ENCODE results near the gene ACVRL1.
A peak's percentile ranks its signal among the peaks of the same experiment; 100 is the strongest.

The ACVRL1 gene

DNA sequence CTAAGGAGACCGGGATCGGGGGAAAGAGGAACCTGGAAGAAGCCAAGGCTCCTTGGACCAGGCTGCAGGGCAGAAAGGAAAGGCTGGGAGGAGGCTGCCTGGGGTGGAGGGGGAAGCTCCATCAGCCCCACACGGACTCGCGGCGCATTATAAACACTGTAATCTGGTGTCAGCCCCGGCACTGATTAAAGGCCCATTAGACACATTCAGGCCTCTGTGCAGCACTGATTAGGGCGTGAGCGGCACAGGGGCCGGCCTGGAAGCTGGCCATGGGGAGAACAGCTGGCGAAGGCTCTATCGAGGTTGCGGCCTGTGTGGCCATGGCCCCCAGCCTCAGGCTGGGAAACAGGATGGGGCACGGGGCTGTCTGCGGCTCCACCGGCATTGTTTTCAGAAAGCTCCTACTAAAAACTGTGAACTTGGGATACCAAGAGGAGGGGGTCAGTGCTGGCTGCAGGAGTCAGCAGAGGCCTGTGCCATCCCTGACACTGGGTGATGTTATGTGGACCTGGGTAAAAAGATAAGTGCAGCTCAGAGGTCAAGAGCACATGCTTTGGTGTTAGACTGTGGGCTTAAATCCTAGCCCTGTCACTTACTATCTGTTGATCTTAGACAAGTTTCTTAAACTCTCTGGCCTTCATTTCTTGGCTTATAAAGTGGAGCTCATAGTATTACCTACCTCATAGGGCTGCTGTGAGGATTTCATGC, 10.6 kb downstream of the ACVRL1 start:
- no peak for DNase-seq

DNA sequence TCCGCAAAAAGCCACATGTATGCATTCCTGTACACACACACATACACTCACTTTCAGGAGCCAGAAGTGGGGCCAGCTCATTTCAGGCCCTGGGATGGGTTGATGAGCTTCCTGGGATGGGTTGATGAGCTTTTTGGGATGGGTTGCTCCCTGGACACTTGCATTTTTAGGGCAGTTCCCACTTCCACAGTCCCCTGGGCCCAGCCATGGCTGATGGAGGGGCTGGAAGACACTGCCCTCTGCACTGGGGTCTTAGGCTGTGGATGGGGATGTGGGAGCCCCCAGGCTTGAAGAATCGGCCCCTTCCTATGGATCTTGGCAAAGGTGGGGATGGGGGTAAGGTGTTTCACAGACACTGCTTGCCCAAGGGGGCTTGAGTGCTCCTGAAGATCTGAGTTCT, 12.7 kb downstream of the ACVRL1 start:
- DNase-seq: no peak

DNA sequence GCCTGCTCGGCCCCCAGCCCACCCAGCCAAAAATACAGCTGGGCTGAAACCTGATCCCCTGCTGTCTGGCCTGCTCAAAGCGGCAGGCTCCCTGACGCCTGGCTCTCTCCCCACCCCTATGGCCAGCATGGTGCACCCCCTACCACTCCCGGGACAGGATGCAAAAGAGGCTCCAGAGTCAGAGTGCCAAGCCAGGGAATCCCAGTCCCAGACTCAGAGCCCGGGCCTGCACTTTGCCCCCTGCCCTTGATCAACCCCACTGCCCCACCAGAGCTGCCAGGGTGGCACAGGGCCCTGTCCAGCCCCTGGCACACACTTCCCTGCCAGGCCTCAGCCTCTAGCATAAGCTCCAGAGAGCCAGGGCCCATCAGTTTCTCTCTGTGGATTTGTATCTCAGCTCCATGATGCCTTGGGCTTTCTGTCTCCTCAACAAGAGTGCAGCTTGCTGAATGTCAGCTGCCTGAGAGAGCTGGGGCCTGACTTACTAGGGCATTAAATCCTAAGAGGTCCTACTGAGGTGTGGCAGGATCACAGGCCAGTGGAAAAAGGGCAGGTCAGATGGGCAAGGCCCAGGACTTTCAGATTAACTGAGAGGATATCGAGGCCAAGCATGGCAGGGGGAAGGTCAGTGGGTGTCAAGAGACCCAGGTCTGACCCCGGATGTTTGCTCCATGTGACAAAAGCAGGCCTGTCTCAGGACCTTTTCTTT, 13.9 kb downstream of the ACVRL1 start:
- no peak for DNase-seq

GRCh38 chr12:51922146-51922545, 14.8 kb downstream of the ACVRL1 start:
- DNase-seq: no peak

- no peak for DNase-seq
These were observed 15.6 kb downstream of the ACVRL1 start for GRCh38 chr12:51922762-51923505.

DNA sequence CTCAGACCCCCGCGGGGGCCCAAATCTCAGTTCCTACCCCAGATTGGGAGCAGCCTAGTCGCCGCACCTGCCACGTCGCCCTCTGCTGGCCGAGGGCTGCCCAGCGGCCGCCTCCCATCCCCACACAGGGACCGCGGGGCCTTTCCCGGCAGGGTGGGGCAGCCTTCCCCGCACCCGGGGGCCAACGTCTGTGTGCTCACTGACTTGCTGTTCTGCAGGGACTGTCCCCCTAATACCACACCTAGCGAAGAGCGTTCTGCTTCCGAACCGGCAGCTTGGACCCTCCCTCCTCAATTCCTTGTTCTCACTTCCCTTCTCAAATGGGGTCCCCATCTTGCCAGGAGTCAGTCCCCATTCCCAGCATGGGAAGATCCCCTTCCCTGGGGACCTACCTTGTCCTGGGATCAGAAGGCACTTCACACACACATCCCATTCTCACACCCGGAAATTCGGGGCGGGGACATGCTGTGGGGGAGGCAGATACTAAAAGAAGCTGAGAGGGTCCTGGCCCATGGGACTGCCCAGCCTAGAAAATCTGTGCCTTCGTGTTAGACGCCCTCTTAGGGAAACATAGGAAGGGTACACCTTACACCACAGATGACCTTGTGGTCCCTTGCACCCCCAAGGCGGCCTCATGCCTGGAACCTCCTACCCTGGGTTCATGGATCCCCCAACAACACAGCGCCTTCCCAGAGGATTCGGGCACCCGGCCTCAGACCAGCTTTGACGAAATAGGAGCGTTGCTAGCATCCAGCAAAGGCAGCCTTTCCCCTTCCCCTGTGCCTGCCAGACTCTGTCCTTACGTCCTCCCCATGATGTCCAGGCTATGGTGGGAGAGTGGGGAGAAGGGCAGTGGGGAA, 16.4 kb downstream of the ACVRL1 start:
- peak; percentile 66 for DNase-seq

DNA sequence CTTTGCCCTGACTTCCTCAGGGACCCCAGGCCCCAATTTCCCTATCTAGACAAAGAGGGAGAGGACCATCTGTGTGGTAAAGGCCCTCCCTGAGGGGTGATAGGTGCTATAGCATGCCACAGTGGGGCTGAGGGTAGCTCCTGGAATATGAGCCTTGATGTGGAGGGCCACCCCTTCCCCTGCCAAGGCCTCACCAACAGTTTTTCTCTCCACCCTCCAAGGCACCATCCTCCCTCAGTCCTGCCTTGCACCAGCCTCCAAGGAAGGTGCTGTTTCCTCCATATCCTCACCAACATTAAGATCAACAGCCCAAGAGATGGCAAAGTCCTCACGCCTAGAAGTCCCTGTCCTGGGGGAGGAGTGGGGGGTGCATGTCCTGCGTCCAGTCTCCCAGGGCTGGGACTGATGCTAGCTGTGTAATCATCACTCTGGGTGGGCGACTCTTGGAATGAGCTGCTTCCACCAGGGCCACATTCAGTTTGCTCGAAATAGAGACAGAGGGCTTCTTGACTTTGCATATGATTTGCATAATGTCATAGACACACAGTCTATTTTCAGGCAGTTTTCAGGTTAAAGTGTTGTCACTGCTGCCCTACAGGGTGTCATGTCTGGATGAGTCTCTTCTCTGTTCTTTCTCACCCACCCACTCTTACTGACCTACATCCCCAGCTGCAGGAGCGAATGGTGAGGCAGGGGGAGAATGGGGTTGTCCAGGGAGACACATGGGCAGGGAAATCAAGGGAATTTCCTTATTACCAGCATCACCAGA, 17.4 kb downstream of the ACVRL1 start:
- DNase-seq: no peak

DNA sequence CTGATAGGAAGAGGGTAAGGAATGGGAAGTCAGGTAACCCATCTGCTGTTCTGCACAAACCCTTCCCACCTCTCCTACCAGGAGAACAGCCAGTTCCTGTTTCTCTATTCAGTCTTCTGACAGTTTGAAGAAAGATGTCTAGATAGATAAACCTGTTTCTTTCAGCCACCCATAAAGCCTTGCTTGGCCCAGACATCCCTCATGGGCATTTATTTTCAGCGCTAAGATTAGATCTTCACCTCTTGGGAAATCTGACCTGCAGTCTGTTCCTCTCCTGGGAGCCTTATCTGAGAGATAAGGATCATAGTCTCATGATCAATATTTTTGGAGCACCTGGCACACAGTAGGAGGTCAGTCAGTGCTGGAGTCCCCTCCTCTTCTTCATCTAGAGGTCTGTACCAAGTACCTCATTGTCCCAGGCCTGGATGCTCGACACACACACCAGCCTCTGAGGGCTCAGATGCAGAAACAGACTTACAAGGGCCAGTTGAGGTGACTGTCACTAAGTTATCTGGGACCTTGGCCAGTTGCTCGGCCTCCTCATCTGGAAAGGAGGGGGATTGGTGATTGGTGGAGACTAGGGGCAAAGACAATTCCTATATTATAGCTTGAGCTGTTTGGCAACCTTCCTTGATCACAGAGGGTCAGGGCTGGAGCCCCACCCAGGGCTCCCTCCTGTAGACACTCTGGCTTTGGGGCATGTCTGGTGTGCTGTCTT, 18.2 kb downstream of the ACVRL1 start:
- no peak for DNase-seq

GRCh38 chr12:51926064-51926632, 18.8 kb downstream of the ACVRL1 start:
- no peak for DNase-seq

DNA sequence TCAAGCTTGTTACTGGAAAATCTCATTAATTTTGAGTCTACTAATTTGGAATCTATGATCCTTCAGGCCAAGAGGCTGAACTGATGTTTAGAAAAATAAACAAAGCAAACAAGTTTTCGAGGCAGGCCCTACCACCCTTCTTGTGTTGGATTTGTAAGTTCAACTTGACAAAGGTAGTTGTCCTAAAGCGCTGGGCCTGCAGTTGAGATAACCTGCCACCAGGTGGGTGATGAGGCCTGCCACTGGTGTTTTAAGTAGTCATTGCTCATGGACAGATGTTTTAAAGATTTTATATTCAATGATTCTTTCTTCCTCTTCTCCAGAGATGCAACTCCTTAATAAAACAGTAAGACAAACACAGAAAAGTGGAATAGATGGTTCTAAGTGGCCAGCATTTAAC, 19.4 kb downstream of the ACVRL1 start:
- peak; percentile 61 for DNase-seq

DNA sequence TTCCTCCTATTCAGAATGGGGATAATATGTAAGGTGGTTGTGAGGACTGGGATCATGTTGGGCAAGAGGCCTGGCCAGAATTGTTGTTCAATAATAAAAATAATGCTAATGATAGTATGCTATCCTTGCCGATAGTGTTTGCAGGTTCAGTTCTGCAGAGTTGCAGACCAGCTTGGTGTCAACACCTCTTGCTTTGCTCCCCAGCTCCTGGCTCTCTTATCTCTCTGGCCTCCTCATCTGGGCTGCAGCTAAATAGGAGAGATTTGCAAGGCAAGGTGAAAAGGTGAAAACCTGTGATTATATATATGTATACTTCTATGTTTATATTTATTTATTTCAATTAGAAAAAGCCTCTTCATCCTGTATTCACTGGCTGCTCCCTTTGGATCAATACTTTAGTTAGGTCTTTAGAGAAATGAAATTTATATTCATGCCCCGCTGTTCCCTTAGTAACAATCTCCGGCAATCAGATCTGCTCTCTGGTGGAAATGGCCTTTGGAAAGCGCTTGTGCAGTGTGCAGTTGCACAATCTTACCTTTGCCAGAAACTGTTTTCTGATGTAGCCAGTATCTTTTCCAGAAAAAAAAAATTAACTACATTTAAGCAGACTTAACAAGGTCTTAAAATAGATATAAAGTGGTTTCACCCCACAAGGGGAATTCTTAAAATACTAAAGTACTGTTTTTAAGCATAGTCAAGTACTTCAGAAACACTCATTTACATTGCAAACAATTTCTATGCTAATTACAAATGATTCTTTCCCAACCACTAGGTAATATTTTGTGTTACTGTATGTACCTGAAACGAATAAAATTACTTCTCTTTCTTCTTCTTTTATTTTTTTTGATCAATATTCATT, 25.1 kb downstream of the ACVRL1 start:
- DNase-seq: no peak

DNA sequence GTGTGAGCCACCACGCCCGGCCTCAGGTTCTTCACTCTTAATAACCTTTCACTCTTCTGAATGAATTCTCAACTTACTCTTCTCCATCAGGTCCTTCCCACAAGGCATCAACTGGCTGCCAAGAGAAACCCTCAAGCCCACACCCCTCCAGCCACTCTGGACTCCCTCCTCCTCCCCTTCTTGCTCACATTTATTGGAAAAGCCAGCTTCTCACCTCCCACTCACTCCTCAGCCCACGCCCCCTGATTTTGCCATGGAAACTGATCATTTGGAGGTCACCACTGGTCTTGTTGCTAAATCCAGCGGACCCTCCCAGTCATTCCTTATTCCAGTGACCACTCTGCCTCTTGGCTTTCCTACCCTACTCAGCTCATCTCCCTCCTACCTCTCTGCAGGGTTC, 26.8 kb downstream of the ACVRL1 start:
- no peak for DNase-seq

DNA sequence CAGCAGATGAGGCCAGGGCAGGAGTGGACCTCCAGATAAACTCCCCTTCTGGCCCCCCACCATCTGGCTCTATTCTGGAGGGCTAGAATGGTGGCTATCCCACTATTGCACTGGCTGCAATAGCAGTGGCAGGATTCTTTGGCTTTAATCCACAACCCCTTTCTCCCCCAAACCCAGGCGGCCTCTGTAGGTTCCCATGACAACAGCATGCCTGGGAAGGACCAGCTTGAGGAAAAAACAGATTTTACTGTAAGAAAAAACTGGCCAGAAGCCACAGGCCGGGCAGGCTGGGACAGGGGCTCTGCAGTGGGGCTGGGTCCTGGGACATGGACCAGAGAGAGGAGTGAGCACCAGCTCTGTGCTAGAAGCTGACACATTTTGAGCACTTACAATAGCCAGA, 30.6 kb downstream of the ACVRL1 start:
- no peak for DNase-seq

- no peak for DNase-seq
These were observed 31.4 kb downstream of the ACVRL1 start for GRCh38 chr12:51938726-51939125.

DNA sequence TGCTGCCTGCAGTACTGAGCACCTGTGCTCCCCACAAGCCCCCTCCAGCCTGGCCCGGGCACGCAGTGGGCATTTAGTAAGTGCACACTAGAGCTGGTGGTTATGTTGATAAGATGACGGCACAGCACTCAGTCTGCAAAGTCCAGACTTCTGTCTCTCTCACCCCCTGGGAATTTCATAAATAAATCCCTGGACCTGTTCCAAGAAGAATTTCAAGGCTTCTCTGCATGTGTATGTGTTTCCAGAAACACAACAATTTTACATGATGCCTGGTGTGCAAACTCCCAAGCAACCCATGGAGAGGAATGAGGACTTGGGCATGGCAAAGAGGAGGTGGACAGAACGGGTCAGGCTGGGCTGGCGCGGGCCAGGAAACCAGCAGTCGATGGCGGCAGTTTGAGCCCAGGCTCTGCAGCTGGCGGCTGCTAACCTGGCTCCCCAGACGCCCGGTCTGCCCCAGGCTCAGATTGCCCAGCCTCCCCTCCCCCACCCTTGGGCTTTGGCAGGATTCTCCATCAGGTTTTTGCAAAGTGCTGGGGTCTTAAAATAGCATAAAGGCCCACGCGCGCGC, 33.8 kb downstream of the ACVRL1 start:
- no peak for DNase-seq

DNA sequence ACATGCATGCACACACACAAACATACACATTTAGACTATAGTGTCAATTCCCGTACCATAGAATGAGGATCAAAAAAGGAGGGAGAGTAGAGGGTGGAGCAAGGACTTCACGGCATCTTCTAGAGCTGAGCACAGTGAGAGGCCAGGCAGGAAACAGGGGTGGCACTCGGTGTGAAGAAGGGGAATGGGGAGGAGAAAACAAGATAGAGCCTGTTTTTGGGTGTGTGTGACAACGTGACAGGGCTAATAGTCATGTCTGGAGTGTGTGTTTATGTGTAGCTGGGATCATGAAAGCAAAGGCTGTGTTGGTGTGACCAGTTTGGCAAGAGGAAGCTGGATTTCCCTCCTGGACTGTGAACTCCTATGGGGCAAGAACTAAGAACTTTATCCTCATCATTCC, 34.3 kb downstream of the ACVRL1 start:
- no peak for DNase-seq

- DNase-seq: no peak
These were observed 34.8 kb downstream of the ACVRL1 start for GRCh38 chr12:51942056-51942455.

DNA sequence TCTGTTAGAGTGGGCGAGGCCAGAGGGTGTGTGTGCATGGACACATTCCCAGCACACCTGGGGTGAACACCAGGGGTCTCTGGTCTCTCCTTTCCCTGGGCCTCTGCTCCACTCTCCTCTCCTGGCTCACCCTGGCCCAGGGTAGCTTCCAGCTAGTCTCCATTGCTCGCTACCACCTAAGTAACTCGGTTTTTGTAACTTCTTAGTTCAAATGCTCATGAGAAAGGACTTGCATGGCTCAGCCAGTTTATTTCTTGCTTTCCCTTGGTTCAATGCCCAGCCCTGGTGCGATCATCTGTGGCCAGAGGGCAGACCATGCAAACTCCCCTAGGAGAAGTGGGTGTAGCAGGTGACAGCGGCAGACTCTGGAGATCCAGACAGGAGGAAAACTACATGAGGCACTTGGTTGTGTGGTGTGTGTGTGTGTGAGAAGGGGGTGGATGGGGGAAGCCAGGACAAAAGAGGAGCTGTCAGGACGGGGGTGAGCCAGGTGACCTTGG, 35.2 kb downstream of the ACVRL1 start:
- no peak for DNase-seq

- no peak for DNase-seq
These were observed 36.0 kb downstream of the ACVRL1 start for GRCh38 chr12:51943346-51943745.
